Activated CD8-positive, alpha-beta T cell treated with anti-CD3 and anti-CD28 coated beads for 36 hours (primary cell): ENCODE measurements around the gene PRRC2A. TPM values are rescaled to one million over a fixed set of nuclear protein-coding genes. Genes with fewer than 3 reads are reported as not detected.

Experiments
- ATAC-seq: fragments of 200-7000 bp; cut with Tn5 transposase; one replicate; pipeline ENCODE4 v1.10.0; 2021; ENCODE audit warnings: mild to moderate bottlenecking, moderate library complexity
- CTCF ChIA-PET: fragments of 350-600 bp; sonication (Branson Sonifier 250); formaldehyde crosslinking; loops from one replicate; lab custom pipeline; 2021; ENCODE audit warnings: antibody characterized with exemption; lab: Charles Lee
- POLR2A ChIA-PET: fragments of 350-600 bp; sonication (Branson Sonifier 250); formaldehyde crosslinking; loops from one replicate; lab custom pipeline; 2021; ENCODE audit warnings: antibody characterized with exemption; lab: Charles Lee
- DNase-seq: peaks from one replicate; pipeline ENCODE4 v3.0.0-alpha.2; 2020
- H3K27ac Mint-ChIP-seq: one replicate; pipeline ENCODE4 v1.8.0; 2021; ENCODE audit warnings: mild to moderate bottlenecking, mixed read lengths
- H3K27me3 Mint-ChIP-seq: one replicate; pipeline ENCODE4 v1.8.0; 2021; ENCODE audit warnings: mixed read lengths
- H3K36me3 Mint-ChIP-seq: one replicate; pipeline ENCODE4 v1.8.0; 2021; ENCODE audit warnings: low read depth, mixed read lengths
- H3K4me1 Mint-ChIP-seq: one replicate; pipeline ENCODE4 v1.8.0; 2021; ENCODE audit warnings: low read depth, mixed read lengths
- H3K4me3 Mint-ChIP-seq: one replicate; pipeline ENCODE4 v1.8.0; 2021; ENCODE audit warnings: mild to moderate bottlenecking, moderate library complexity, mixed read lengths
- H3K9me3 Mint-ChIP-seq: one replicate; pipeline ENCODE4 v1.8.0; 2021; ENCODE audit warnings: mixed read lengths
- CTCF ChIP-seq: fragments of 200-600 bp; IDR thresholded peaks from one replicate; pipeline ENCODE4 v1.8.0; 2022; ENCODE audit warnings: antibody characterized with exemption, mild to moderate bottlenecking
- intact Hi-C: fragments of 100-400 bp; cut with micrococcal nuclease; formaldehyde crosslinking; loops from one replicate; pipeline ENCODE4 v1.10.0; 2022
- total RNA-seq, 2 experiments: library from RNA; stranded (reverse); gene quantifications; one replicate each; pipeline ENCODE4 v1.2.3, GENCODE V29; 2021

Gene PRRC2A
- total RNA-seq, 2 experiments from 2014 or later = 257 to 262 TPM

- peak overlapping the region; percentile 97 for H3K27ac Mint-ChIP-seq
- peaks cover 58% of the 10 kb centered on the region for H3K4me1 Mint-ChIP-seq
- H3K9me3 Mint-ChIP-seq = no peaks in the 10 kb centered on the region
- TF ChIP-seq CTCF = no peak
- intact Hi-C loops = loop anchor here (2.0 kb wide), 1 partner anchor 16 kb away; no protein-coding TSS in a partner anchor
- DNase-seq = peak; percentile 53
- POLR2A ChIA-PET = interaction anchor here (0.6 to 35.7 kb wide), 15 partner anchors 4 to 335 kb away, joined by 3 to 1181 read pairs (median 4); partner anchors contain the start of genes ATP6V1G2, BAG6, C6orf47 and DDX39B
- H3K4me3 Mint-ChIP-seq = peak overlapping the region; percentile 96
- peaks cover 62% of the 10 kb centered on the region for H3K36me3 Mint-ChIP-seq
- CTCF ChIA-PET = interaction anchor here (1.1 to 56.2 kb wide), 4 partner anchors 13 to 87 kb away, joined by 3 to 2542 read pairs (median 1274); partner anchors contain the start of genes ATP6V1G2, DDX39B, LST1 and LTA
- H3K27me3 Mint-ChIP-seq = no peaks in the 10 kb centered on the region
- no peak for ATAC-seq
Observed at GRCh38 chr6:31574106-31575061, 46.1 kb upstream of the PRRC2A start.

- Mint-ChIP-seq H3K4me1 (peaks cover 54% of the 10 kb centered on the region), H3K27me3 (no peaks in the 10 kb centered on the region), H3K27ac (peak within 1 kb of the TSS; percentile 97), H3K36me3 (peaks cover 68% of the 10 kb centered on the region), H3K9me3 (no peaks in the 10 kb centered on the region), H3K4me3 (peak within 1 kb of the TSS; percentile 96)
- peak; percentile 87 for DNase-seq
- peak; percentile 21 for ATAC-seq
- TF ChIP-seq CTCF = no peak
- intact Hi-C loops = loop anchor here (2.0 kb wide), 1 partner anchor 17 kb away; no protein-coding TSS in a partner anchor
- CTCF ChIA-PET = interaction anchor here (1.9 to 56.2 kb wide), 3 partner anchors 14 to 41 kb away, joined by 5 to 2542 read pairs (median 2542); partner anchors contain the start of genes ATP6V1G2, DDX39B, LST1 and LTA
- POLR2A ChIA-PET = interaction anchor here (0.6 to 35.7 kb wide), 12 partner anchors 5 to 334 kb away, joined by 3 to 1181 read pairs (median 8); partner anchors contain the start of genes ABHD16A, ATP6V1G2, BAG6 and DDX39B
Observed at GRCh38 chr6:31575335-31575901, 45.1 kb upstream of the PRRC2A start, which contains the start of gene TNF. TSS of gene TNF (plus strand) at chr6:31575565. CDS start at chr6:31575742, 177 bp downstream.

- intact Hi-C loops = loop anchor here (2.0 kb wide), 1 partner anchor 17 kb away; no protein-coding TSS in a partner anchor
- Mint-ChIP-seq H3K27ac (peak overlapping the region; percentile 97), H3K36me3 (peaks cover 75% of the 10 kb centered on the region), H3K27me3 (no peaks in the 10 kb centered on the region), H3K9me3 (no peaks in the 10 kb centered on the region), H3K4me1 (peaks cover 49% of the 10 kb centered on the region), H3K4me3 (peak overlapping the region; percentile 96)
- no peak for TF ChIP-seq CTCF
- DNase-seq (no peak), ATAC-seq (no peak)
- CTCF ChIA-PET = interaction anchor here (1.8 to 56.2 kb wide), 4 partner anchors 15 to 83 kb away, joined by 5 to 2542 read pairs (median 1274); partner anchors contain the start of genes ATP6V1G2, DDX39B, LST1 and LTA
- POLR2A ChIA-PET = interaction anchor here (0.7 to 35.7 kb wide), 13 partner anchors 6 to 127 kb away, joined by 3 to 1181 read pairs (median 6); partner anchors contain the start of genes ABHD16A, ATP6V1G2, BAG6 and C6orf47
Observed at GRCh38 chr6:31575952-31576685, 44.4 kb upstream of the PRRC2A start.

GRCh38 chr6:31576897-31577578 is 43.5 kb upstream of the PRRC2A start:
- Mint-ChIP-seq H3K4me3 (peak overlapping the region; percentile 96), H3K4me1 (peaks cover 40% of the 10 kb centered on the region), H3K9me3 (no peaks in the 10 kb centered on the region), H3K36me3 (peaks cover 83% of the 10 kb centered on the region), H3K27me3 (no peaks in the 10 kb centered on the region), H3K27ac (peak overlapping the region; percentile 97)
- ATAC-seq (no peak), DNase-seq (peak; percentile 71)
- no peak for TF ChIP-seq CTCF
- intact Hi-C loops = no loop called here
- ChIA-PET CTCF (interaction anchor here (1.0 to 56.2 kb wide), 5 partner anchors 15 to 84 kb away, joined by 3 to 2542 read pairs (median 5); partner anchors contain the start of genes ATP6V1G2, DDX39B, LST1 and LTA), POLR2A (interaction anchor here (1.2 to 35.7 kb wide), 9 partner anchors 7 to 84 kb away, joined by 3 to 1181 read pairs (median 45); partner anchors contain the start of genes ATP6V1G2, C6orf47, DDX39B and LST1)
